GM18951 (cell line): ENCODE data around the gene ITGA2B.

Source experiments
- POLR2A ChIP-seq: IDR thresholded peaks from 4 replicates; pipeline ENCODE4 v1.6.1; 2011; ENCODE audit warnings: mild to moderate bottlenecking; ENCODE audit not compliant: insufficient read length, insufficient read depth; ENCODE audit errors: extremely low read depth
- in situ Hi-C: fragments of 300-500 bp; cut with MboI; formaldehyde crosslinking; loops from one replicate; pipeline ENCODE4 v1.12.0; 2022; ENCODE audit warnings: low sequenced_read_pairs, mixed read lengths, inconsistent platforms; ENCODE audit not compliant: unreplicated experiment

Gene ITGA2B

DNA sequence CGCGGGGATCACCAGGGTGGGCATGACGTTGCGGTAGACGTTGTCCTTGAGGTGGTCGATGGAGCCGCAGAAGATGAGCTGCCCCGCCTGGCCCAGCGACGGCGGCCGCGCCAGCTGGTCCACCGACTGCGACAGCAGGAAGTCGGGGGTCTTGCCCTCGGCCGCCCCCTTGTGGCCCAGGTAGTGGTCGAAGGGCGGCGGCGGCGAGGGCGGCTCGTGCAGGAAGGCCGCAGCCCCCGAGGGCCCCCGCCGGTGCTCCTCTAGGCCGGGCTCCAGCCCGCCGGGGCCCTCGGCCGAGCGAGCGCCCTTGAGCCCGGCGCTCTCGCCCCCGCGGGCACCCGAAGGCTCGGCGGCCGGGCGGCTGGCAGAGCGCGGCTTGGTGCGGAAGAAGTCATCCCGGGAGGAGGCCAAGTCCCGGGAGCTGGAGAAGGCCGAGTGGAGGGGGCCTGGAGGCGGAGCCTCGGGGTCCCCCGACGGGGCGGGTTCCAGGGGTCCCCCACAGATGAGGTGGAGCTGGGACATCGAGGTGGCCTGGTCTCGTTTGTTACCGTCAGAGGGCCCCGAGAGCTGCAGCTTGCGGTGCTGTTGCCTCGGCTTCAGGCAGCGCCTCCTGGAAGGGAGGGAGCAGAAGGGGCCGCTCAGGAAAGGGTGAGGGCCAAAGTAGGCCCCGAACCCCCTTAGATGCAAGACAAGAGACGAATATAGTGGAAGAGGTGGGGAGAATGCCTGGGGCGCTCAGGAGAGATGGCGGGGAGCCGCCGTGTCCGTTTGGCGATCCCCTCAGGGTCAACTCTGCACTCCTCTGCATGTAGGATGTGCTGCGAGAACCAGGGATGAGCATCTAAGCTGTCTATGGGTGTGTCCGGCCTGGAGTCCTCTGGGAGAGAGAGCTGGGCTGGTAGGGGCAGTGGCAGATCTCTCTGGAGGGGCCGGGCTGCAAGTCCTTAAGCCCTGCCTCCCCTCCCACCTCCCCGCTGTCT is 34.6 kb downstream of the ITGA2B start:
- in situ Hi-C loops = no loop called here

DNA sequence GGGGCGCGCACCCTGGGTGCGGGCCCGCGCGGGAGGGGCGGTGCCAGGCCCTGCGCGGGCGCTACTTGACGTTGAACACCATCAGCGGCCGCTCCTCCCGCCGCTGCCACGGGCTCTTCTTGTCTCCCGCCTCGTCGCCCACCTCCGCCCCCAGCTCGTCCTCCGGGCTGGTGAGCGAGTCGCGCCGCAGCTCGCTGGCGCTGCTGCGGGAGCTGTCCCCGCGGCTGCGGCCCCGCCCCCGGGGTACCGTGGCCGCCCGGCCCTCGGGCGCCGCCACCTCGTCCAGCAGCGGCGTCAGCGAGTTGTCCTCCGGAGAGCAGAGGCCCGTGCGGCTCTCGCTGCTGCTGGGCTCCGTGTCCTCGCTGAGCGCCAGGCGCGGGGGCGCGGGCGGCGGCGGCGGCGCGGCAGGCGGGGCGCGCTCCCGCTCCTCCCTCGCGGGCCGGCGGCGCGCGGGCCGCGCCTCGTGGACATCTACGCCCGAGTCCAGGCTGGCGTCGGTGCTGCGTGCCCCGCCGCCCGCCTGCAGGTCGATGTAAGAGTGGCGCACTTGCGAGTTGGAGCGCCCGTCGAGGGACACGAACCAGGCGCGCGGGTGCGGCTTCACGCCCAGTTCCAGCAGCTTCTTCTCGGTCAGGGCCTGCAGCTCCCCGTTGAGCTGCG is 35.6 kb downstream of the ITGA2B start:
- in situ Hi-C loops = no loop called here
- TF ChIP-seq POLR2A = no peak

More for the DNA sequence above, 34.6 kb downstream of the ITGA2B start:
- TF ChIP-seq POLR2A = no peak

DNA sequence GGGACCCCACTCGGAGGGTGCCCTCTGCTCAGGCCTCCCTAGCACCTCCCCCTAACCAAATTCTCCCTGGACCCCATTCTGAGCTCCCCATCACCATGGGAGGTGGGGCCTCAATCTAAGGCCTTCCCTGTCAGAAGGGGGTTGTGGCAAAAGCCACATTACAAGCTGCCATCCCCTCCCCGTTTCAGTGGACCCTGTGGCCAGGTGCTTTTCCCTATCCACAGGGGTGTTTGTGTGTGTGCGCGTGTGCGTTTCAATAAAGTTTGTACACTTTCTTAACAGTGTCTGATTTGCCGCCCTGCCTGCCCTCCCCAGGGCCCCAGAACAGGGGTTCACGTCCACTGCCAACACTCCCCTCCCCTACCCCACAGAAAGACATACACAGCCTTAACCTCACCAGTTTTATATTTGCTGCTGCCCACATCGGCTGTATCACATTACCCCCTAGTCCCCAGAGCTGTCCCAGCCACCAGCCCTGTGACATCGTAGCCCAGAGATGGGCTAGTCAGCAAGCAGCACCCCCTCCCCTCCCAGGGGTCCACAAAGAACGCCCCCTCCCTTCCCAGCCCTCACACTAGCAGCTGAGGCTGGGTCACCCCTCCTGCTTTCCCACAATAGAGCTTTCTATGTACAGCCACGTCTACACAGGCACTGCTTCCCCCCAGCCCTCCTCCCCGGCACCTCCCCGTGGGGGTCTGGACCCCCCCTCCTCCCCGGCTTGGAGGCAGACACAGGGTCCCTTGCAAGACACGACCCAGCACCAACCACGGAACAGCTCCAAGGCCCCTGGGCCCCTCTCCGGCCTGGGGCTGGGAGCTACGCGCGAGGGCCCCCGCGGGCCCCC is 36.4 kb downstream of the ITGA2B start:
- in situ Hi-C loops = no loop called here
- no peak for TF ChIP-seq POLR2A

DNA sequence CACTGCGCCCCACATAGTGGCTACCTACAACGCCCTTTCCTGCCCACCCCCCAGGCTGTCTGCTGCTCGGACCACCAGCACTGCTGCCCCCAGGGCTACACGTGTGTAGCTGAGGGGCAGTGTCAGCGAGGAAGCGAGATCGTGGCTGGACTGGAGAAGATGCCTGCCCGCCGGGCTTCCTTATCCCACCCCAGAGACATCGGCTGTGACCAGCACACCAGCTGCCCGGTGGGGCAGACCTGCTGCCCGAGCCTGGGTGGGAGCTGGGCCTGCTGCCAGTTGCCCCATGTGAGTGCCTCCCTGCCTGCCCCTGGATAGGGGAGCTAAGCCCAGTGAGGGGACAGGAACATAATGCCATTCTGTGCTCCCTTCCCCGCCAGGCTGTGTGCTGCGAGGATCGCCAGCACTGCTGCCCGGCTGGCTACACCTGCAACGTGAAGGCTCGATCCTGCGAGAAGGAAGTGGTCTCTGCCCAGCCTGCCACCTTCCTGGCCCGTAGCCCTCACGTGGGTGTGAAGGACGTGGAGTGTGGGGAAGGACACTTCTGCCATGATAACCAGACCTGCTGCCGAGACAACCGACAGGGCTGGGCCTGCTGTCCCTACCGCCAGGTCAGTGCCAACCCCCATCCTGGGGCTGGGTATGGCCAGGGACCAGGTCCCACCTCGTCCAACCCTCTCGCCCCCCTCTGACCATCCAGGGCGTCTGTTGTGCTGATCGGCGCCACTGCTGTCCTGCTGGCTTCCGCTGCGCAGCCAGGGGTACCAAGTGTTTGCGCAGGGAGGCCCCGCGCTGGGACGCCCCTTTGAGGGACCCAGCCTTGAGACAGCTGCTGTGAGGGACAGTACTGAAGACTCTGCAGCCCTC is 37.3 kb downstream of the ITGA2B start:
- in situ Hi-C loops = no loop called here
- no peak for TF ChIP-seq POLR2A

DNA sequence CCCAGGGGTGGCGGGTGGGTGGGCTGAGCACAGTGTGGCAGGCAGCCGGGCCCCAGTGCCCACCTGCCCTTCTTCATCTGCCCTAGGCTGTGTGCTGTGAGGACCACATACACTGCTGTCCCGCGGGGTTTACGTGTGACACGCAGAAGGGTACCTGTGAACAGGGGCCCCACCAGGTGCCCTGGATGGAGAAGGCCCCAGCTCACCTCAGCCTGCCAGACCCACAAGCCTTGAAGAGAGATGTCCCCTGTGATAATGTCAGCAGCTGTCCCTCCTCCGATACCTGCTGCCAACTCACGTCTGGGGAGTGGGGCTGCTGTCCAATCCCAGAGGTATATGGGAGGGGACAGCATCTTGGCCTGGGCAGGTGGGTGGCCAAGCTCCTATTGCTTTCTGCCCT is 38.0 kb downstream of the ITGA2B start:
- in situ Hi-C loops = no loop called here

DNA sequence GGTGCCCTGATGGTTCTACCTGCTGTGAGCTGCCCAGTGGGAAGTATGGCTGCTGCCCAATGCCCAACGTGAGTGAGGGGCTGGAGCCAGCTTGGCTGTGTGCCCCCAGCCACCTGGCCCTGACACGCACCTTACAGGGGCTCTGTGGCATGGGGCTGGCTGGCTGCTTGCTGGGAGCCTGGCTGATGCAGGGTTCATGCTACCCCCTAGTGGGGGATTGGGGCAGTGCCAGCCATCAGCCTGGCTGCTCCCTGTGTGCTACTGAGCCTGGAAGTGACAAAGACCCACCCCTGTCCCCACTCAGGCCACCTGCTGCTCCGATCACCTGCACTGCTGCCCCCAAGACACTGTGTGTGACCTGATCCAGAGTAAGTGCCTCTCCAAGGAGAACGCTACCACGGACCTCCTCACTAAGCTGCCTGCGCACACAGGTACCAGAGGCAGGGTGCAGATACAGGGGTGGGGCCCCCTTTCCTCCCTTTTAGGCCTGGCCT is 38.7 kb downstream of the ITGA2B start:
- in situ Hi-C loops = no loop called here
- TF ChIP-seq POLR2A = no peak

More for the DNA sequence above, 38.0 kb downstream of the ITGA2B start:
- TF ChIP-seq POLR2A = no peak

DNA sequence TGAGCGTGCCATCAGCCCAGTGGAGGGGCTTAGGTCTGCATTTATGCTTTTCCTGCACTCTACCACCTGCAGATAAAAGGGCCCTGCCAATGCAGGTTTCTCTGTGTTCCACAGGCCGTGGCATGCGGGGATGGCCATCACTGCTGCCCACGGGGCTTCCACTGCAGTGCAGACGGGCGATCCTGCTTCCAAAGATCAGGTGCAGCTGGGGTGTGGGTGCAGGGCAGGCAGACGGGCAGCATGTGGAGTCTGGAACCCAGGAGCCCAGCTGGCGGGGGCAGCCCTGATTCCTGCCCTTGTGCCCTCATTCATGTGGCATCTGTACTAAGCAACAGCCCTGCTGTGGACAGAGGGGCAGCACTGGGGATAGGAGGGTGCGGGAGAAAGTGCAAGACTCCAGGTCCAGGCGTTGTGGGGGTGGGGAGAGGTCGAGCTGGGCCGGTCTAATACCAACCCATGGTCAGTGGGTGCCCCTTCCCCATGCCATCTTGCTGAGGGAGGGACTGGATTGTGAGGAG is 39.8 kb downstream of the ITGA2B start:
- TF ChIP-seq POLR2A = no peak
- in situ Hi-C loops = loop anchor here (25.0 kb wide), 1 partner anchor 412 kb away; the partner anchor contains the start of gene PPY

DNA sequence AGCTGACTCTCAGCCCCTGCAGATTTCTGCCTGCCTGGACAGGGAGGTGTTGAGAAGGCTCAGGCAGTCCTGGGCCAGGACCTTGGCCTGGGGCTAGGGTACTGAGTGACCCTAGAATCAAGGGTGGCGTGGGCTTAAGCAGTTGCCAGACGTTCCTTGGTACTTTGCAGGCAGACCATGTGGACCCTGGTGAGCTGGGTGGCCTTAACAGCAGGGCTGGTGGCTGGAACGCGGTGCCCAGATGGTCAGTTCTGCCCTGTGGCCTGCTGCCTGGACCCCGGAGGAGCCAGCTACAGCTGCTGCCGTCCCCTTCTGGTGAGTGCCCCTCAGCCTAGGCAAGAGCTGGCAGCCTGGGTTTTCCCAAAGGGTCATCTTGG is 40.5 kb downstream of the ITGA2B start:
- in situ Hi-C loops = loop anchor here (25.0 kb wide), 1 partner anchor 412 kb away; the partner anchor contains the start of gene PPY
- no peak for TF ChIP-seq POLR2A

DNA sequence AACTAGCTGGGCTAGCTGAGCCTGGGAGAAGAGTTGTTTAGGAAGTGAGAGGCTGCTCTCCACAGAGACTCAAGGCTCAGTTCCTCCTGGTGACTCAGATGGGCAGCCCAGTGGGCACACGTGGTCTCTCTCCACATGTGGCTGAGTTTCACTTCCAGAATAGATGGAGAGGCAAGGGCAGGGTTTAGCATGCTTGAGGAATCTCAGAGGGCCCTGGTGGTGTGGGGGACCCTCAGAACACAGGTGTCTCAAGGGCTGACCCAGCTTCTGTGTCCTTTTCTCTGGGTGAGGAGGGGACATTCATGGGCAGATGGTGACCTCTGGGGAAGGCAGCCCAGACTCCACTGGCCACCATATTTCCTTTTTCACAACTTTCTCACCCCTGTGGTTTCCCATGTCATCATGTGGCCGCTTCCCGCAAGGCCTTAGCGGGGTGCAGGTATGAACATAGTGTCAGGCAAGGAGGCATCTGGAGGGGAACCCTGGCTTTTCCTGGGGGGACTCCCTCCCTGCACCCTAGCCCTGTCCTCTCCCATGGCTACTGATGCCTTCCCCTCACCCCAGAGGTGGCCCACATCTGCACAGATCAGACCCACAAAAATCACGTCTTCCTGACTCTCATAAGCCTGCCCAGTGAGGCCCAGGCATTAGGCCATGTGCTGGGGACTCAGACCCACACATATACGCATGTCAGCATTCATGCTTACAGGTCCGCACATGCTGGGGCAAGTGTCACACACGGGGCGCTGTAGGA is 41.0 kb downstream of the ITGA2B start:
- TF ChIP-seq POLR2A = no peak

DNA sequence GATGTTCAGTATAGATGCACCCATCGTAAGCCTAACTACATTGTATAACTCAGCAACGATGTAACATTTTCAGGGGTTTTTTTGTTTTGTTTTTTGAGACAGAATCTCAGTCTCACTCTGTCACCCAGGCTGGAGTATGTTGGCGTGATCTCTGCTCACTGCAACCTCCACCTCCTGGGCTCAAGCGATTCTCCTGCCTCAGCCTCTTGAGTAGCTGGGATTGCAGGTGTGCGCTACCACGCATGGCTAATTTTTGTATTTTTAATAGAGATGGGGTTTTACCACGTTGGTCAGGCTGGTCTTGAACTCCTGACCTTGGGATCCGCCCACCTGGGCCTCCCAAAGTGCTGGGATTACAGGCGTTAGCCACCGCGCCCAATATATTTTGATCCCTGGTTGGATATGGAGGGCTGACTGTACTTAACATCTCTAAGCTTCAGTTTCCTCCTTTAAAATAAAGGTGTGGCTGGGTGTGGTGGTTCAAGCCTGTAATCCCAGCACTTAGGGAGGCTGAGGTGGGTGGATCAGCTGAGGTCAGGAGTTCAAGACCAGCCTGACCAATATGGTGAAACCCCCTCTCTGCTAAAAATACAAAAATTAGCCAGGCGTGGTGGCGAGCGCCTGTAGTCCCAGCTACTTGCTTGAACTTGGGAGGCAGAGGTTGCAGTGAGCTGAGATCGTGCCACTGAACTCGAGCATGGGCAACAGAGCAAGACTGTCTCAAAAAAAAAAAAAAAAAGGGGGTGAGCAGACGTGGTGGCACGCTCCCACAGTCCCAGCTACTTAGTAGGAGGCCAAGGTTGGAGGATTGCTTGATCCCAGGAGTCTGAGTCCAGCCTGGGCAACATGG is 42.0 kb downstream of the ITGA2B start:
- in situ Hi-C loops = loop anchor here (25.0 kb wide), 1 partner anchor 410 kb away; the partner anchor contains the start of gene PPY

More for the DNA sequence above, 41.0 kb downstream of the ITGA2B start:
- in situ Hi-C loops = loop anchor here (25.0 kb wide), 1 partner anchor 411 kb away; the partner anchor contains the start of gene PPY
